SHP77 treated with DMSO at 0.1 percent for 48 hours (cell line): ENCODE measurements around the gene IGSF9.
A peak's percentile ranks its signal among the peaks of the same experiment; 100 is the strongest.

ENCODE experiments used
- DNase-seq: peaks from one replicate; lab custom pipeline; 2025; lab: John Stamatoyannopoulos, UW

IGSF9 gene

DNA sequence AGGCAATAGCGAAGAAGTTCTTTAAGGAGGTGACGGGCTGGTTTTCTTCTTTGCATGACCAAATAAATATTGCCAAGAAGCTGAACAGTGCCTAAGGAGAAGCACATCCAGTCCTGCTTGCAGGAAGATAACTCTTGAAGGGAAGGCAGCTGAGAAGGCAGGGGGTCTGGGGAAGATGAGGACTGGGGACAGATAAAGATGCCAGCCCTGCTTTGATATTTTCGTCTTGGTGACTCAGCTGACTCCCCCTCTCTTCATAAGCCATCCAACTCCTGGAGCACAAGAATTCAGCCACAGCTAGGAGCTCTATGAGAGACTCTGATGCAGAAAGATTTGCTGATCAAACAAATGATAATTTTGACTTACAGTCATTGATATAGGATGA lies 48.9 kb downstream of the IGSF9 start:
- no peak for DNase-seq

DNA sequence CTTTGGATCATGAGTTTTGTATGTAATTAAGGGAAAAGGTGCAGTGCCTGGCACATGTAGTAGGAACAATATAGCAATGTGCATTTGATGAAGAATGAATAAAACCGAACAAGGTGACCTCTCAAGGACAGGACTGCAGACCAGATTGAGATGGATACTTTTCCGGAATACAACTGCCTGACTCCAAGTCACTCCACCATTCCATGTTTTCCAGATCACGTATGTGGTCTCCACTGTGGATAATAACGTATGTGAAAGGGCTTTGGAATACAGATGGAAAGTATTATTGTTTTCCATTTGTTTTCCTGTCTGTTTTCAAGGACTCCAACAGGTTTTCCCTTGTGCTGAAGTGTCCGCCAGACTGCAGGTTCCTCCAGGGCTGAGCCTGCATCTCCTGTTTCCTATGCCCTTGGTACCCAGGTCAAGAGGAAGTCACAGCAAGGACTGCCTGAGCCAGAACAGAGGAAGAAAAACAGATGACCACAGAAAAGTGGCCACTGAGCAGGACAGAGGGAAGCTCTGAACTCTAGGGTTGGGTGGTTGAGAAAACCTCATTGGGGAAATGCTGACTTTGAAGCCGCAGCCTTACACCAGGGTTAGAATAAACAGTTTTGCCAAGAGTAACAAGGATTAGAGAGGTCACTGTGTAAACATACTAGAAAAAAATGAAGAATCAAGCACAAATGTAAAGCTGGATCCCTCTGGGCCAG lies 49.4 kb downstream of the IGSF9 start:
- DNase-seq = no peak

DNA sequence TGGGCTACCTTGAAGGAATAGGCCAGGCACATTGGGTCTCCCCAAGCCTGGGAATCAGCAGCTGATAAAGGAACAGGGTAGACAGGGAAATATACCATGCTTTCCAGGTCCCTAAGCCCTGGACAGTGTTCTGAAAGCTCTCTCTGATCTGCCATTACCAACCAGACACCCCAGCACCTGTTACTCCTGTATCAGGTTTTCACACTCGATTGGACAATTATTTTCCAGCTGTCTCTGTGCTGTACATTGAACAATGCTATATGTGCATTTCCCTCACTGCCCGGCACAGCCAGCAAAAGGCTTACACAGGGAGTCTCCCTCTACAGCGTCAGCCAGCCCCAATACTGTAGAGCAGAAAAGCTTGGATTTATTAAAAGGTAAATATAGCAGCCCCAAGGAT lies 50.1 kb downstream of the IGSF9 start:
- no peak for DNase-seq

DNA sequence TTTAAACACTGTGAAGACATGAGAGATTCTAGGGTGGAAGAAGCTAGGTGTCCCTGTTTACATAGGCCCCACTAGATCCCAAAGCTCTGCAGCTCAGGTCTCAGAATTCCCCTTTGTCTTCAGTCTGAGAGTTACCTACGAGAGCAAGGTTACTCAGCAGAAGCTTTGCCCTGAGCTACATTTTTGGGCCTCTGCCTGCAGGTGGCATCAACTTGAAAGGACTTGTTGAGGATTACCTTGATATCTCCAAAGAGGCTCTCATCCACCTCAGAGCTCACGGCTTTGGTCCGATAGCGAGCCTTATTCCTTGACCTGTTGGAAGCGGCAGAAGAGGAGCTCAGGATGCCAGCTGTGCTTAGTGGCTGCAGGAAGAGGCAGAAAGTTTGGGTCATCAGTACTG lies 52.5 kb downstream of the IGSF9 start:
- DNase-seq = no peak

DNA sequence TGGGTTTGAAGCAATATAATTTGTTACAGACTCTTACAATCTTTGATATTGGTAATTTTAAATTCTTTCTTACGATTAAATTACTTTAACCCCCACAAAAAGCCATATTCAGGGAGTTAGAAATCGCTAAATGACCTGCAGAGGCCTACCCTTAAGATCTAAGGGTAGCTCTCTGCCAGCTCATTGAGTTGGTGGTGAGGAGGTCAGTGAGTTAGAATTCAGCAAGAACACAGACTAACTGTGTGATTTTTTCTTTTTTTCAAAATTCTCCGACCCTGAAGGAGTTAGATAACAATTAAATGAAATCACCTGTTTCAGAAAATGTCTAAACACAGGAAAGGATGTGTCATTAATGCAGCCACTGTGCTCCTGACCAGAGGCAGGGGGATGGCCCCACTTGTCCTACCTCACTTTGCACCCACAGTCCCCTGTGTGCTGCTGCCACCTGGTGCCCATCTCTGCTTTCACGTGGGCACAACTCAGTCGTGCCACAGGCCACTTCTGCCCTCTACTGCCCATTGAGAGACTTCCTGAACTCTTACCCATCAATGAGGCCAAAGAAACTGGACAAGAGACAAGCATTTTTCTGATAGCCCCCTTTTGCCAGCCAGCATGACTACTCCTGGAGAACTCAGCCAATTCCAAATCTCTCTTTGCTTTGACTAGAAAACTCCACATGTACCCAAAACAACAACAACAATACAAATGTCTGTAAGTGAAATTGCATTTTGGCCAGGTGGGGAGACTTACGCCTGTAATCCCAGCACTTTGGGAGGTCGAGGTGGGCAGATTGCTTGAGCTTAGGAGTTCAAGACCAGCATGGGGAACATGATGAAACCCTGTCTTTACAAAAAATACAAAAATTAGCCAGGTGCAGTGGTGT lies 53.9 kb downstream of the IGSF9 start:
- peak; percentile 70 for DNase-seq

DNA sequence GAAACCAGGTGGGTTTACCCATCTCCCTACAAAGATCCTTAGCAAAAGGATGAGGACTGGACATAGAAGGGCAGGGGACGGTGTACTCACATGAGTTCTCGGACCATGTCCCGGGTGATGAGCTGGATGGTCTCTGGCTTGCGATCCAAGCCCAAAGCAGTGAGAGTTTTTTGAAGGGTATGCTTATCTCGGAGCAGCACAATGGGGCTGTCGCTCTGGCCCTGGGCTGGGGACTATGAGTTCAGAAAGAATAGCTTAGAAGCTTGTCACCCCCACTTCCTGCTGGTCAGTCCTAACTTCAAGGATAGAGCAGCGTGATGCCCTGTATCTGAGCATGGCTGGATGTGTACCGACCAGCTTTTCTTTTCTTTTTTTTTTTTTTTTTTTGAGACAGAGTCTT lies 55.0 kb downstream of the IGSF9 start:
- DNase-seq = no peak

DNA sequence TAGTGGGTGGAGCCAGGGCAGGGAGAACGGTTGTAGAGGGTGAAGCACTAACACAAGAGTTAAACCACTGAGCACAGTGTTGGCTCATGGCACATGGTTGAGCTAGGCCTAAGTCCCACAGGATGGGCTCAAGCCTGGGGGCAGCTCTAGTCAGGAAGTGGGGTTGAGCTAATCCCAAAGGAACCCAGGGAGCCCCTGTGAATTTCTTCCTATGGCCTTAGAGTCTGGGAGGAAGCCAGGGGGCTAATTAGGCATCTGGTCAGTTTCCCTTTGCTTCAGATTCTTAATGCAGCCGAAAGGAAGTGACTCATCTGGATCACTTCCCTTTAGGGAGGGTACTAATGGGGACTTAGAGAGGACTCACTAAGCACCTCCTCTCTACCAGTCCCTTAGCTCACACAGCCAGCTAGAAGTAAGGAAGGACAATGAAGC lies 55.6 kb downstream of the IGSF9 start:
- no peak for DNase-seq

DNA sequence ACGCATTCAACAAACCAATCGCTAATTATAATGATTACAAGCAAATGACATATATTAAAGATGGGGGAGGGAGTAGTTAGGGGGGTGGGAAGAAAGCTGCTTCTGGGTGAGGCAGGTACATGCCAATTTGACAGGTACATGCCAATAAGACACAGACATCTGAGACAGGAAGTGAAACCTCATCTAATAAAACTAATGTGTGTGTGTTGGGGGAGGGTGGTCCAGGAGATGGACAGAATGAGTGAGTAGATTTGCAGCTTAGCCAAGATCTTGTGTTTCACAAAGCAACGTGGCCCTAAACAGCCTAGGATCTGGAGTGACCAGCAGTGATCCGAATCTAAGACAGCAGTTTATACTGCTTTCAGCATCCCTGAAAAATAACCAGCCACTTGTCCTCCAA lies 56.2 kb downstream of the IGSF9 start:
- no peak for DNase-seq

DNA sequence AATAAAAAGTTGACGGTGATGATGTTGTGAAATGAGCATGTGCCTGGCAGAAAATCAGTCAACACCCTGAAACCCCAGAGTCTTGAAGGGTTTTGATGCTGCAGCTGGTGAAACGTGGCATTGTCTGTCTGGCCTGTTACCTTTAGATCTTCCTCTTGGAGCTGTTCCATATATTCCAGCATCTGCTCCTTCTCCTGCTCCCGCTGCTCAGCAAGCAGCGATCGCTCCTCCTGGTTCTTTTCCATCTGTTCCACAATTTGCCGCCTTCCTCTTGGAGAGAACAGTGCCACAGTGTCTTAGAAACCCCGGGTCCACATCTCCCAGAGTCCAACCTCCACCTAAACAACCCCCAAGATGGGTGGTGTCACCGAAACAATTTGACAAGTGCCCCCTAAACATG lies 61.1 kb downstream of the IGSF9 start:
- no peak for DNase-seq

DNA sequence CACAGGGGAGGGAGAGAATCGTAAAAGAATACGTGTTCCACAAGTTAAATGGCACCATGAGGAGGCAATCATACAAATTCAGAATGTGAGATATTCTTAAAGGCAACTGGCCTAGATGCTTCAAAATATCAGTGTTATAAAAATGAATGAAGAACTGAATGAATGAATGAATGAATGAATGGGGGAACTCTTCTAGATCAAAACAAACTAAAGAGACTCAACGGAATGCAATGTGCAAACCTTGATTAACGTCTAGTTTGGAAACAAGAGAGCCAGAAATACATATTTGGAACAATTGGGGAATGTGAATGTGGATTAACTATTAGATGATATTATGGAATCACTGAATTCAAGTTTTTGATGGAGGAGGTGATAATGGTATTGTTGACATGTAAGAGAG lies 62.3 kb downstream of the IGSF9 start:
- DNase-seq = no peak

DNA sequence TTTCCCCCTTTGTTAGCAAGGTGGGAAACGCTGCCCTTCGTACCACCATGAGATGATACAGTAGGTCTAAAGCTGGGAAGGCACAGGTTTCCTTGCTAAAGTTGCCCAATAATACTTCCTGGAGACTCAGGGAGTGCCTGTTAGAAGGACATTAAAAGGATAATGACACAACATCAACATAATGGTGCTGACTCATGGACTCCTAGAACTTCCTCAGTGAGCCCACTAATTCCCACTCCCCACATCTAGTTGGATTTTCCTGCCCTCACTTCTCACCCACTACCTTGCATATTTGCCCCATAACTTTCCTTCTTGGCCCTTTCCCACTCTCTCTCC lies 62.9 kb downstream of the IGSF9 start:
- DNase-seq = no peak

DNA sequence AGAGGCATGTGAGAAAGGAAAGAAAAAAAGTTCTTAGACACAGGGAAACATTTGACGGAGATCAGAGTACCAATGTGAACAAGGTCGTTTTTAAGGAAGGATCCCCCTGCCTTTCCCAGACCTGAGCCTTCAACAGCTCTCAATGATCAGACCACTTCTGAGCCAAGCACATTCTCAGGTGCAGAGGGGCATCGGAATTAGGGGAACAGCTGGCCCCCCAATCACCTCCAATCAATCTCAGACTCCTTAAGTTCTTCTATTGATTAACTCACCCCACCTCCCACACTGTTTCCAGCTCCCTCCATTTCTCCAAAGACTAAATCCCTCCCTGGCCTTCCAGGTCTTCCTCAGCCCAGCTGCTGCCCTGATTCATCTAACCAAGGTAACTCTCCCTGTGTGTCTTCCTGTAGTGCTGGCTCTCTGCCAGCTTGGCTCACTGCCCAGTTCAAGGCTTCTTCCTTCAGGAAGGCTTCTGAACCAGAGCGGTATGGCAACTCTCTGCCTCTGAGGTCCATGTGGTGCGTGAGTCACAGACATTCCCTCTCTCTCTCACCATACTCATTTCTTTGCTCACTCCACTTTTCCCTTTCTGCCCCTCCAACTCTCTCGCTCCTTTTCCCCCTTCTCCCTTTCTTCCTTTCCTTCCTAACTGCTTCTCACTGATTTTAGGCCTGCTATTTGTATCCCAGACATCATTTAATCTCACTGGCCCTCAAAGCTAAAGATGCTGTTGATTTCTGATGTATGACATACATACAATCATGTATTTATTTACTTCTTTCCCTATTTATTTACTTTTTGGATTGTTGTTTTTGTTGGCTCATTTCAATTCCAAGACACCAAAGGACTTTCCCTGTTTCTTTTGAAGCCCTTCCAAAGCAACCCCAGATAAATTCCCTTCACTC lies 63.5 kb downstream of the IGSF9 start:
- DNase-seq = peak; percentile 75

DNA sequence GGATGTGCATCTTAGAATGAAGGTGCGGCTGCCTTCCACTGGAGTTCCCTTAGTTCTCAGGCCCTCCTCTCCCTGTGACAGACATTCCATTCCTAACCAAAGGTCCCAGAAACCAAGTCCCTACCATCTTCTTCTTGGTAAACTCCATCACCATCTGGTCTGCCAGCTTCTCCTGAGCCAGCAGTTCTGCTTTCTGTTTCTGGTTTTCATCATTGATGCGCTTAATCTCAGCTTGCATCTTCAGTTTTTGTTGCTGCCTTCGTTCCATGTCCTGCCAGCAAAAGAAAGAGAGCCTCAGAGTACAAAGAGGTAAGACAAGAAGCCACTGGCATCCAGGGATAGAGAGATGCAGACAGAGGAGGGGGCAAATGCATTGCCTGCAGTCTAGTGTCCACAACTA lies 65.0 kb downstream of the IGSF9 start:
- no peak for DNase-seq

DNA sequence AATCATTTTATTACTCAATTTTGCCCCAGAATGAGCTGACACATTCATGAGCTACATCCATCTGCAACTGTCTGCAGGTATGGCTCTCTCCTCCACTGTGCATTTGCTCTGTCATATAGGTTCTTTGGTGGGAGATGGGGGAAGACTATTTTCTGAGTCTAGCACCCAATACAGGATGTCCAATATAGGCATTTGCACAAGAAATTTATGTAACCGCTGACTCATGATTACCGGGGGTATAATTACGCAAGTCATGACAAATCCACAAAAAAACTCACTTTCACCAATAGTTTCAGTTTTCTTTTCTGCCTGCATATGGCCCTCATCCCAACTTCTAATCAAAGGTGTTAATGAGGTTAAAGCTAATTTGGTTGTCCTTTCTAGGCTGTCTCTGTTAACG lies 65.4 kb downstream of the IGSF9 start:
- DNase-seq = no peak

DNA sequence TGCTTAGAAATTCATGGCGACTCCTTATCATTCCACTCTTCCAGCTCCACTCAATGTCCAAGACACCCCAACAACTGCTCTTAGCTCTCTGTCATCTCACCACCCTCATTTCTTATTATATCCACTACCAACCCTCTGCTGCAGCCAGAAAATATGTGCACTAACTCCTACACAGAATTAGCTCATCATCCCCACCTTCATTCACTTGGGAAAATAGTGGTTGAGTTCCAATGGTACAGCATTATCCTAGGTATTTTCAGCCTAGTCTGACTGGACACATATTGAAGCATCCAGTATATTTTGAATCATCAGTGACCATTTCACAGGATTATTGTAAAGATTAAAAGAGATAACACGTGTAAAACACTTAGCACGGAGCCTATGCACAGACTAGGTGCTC lies 66.3 kb downstream of the IGSF9 start:
- no peak for DNase-seq

DNA sequence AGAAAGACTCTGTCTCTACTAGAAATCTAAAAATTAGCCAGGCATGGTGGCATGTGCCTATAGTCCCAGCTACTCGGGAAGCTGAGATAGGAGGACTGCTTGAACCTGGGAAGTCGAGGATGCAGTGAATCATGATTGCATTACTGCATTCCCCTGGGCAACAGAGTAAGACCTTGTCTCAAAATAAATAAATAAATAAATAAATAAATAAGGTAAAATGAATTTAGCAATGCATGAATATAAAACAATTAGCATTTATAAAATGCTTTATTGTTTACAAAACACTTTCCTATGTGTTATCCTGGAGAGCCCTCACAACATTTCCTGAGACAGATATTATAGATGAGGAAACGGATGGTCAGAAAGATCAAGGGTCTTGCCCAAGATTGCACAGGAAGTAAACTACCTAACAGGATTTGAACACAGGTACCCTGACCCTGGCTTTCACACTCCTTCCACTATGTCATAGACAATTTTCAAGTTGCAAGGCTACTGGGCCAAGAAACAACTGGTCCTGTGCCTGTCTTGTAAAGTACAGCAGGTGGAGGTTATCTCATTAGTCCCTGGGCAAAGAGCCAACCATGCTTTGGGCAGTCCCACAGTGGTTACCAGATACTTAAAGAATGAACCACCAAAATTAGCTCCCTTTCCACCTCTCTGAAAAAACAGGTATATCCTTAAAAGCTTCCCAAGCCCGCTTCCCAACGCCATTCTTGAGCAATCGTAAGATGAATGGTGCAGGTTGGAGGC lies 67.5 kb downstream of the IGSF9 start:
- no peak for DNase-seq
